ENCODE results near the gene ATP5F1B. TPM values are rescaled to one million over a fixed set of nuclear protein-coding genes. Genes with fewer than 3 reads are reported as not detected.

The ATP5F1B gene
- total and polyA plus RNA-seq, 9 of the 15 experiments (the other 6 are each of a cell fraction or from before 2014, with no cell fraction given): 908 to 3,125 (median 1,482) TPM

GRCh38 chr12:56688129-56688845 is 42.5 kb upstream of the ATP5F1B start, which contains the start of gene PTGES3 (continued):
- TF ChIP-seq ZFP1 (CRISPR knock-in tag; IDR thresholded peaks at IDR 0.05) (no peak), TCFL5 (CRISPR knock-in tag; conservative IDR thresholded peaks at IDR 0.05) (no peak), IRF1 (CRISPR knock-in tag; IDR thresholded peaks at IDR 0.05; ENCODE audit: borderline replicate concordance) (no peak), ZKSCAN3 (CRISPR knock-in tag; IDR thresholded peaks at IDR 0.05) (no peak), NCOA6 (IDR thresholded peaks at IDR 0.05) (no peak), ZBTB49 (CRISPR knock-in tag; IDR thresholded peaks at IDR 0.05; ENCODE audit: borderline replicate concordance) (no peak), SP1 (CRISPR knock-in tag; IDR thresholded peaks at IDR 0.05) (peak; percentile 74), TAF9B (IDR thresholded peaks at IDR 0.05; ENCODE audit: partially characterized antibody) (peak; percentile 88), RFX7 (CRISPR knock-in tag; IDR thresholded peaks at IDR 0.05) (no peak), ZKSCAN1 (IDR thresholded peaks at IDR 0.05; ENCODE audit: low read depth, low read length) (0 out of 2 replicates have a peak, but pooled peaks have one; percentile 12), ZNF354B (CRISPR knock-in tag; IDR thresholded peaks at IDR 0.05) (no peak), ID3 (CRISPR knock-in tag; IDR thresholded peaks at IDR 0.05) (no peak), ID3 (tag; IDR thresholded peaks at IDR 0.05) (no peak), SNRNP70 (optimal IDR thresholded peaks at IDR 0.05; ENCODE audit: low read depth, low read length) (no peak), MECOM (CRISPR knock-in tag; IDR thresholded peaks at IDR 0.05) (peak; percentile 47; the same call in 1 of the 2 replicates), ZNF23 (CRISPR knock-in tag; IDR thresholded peaks at IDR 0.05) (no peak), KLF16 (IDR thresholded peaks at IDR 0.05) (no peak), ZNF583 (CRISPR knock-in tag; IDR thresholded peaks at IDR 0.05) (0 out of 2 replicates have a peak, but pooled peaks have one; percentile 19), GTF3C2 (IDR thresholded peaks at IDR 0.05; ENCODE audit: borderline replicate concordance, extremely low read depth, insufficient read length) (no peak), FOS (IDR thresholded peaks at IDR 0.05; ENCODE audit: extremely low read depth, insufficient read length) (no peak), SPI1 (IDR thresholded peaks at IDR 0.05; ENCODE audit: borderline replicate concordance, low read depth, low read length) (no peak), U2AF1 (optimal IDR thresholded peaks at IDR 0.05; ENCODE audit: low read depth, low read length) (no peak), SMAD2 (IDR thresholded peaks at IDR 0.05; ENCODE audit: low read depth, low read length) (no peak), RAD21 (CRISPR knock-in tag; conservative IDR thresholded peaks at IDR 0.05 in 1 of 2, IDR thresholded peaks at IDR 0.05 in 1 of 2) (no peak)
